Skeletal muscle tissue (tissue), 4 donors: ENCODE data around the gene HNF1B. TPM values are rescaled to one million over a fixed set of nuclear protein-coding genes. Genes with fewer than 3 reads are reported as not detected.
"Not testable (repeated sequence)": the region's sequence is repeated elsewhere in the genome, so short reads cannot be mapped to it uniquely, and the experiment has no call there.

Source experiments
- H3K27ac ChIP-seq: one replicate; pipeline ENCODE4 v1.7.0; 2013; ENCODE audit warnings: mild to moderate bottlenecking, low read depth, low read length, inconsistent platforms
- H3K27me3 ChIP-seq, 3 donors: one replicate each; pipeline ENCODE4 v1.7.0; 2013; ENCODE audit warnings: low read length in 3 of 3; ENCODE audit not compliant: control insufficient read depth in 3 of 3, insufficient read depth in 3 of 3
- H3K36me3 ChIP-seq, 3 donors: one replicate each; pipeline ENCODE4 v1.7.0; 2013; ENCODE audit warnings: low read length in 3 of 3; ENCODE audit not compliant: control insufficient read depth in 3 of 3, insufficient read depth in 3 of 3
- H3K4me1 ChIP-seq, 3 donors: one replicate each; pipeline ENCODE4 v1.7.0; 2013; ENCODE audit warnings: low read length in 3 of 3, mild to moderate bottlenecking in 3 of 3; ENCODE audit not compliant: control insufficient read depth in 3 of 3, insufficient read depth in 3 of 3
- H3K4me3 ChIP-seq, 3 donors: one replicate each; pipeline ENCODE4 v1.7.0; 2013; ENCODE audit warnings: low read length in 3 of 3
- H3K9ac ChIP-seq, 3 donors: one replicate each; pipeline ENCODE4 v1.7.0; 2013; ENCODE audit warnings: low read length in 3 of 3, mild to moderate bottlenecking in 3 of 3, moderate library complexity in 2 of 3, low read depth in 1 of 3
- H3K9me3 ChIP-seq, 3 donors: one replicate each; pipeline ENCODE4 v1.7.0; 2013; ENCODE audit warnings: low read length in 3 of 3; ENCODE audit not compliant: control insufficient read depth in 3 of 3
- total RNA-seq: library from RNA; depleted of rRNA; stranded (reverse); fragments of >200 nt; gene quantifications from one replicate; pipeline ENCODE4 v1.2.3, GENCODE V29; 2014
- donor health status: Osteomylitis.

Gene HNF1B
- total RNA-seq, 1 donor from 2014 or later: not detected

DNA sequence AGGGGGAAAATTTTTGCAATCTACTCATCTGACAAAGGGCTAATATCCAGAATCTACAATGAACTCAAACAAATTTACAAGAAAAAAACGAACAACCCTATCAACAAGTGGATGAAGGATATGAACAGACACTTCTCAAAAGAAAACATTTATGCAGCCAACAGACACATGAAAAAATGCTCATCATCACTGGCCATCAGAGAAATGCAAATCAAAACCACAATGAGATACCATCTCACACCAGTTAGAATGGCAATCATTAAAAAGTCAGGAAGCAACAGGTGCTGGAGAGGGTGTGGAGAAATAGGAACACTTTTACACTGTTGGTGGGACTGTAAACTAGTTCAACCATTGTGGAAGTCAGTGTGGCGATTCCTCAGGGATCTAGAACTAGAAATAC, 64.9 kb downstream of the HNF1B start:
- not testable (repeated sequence) for H3K4me3 ChIP-seq, H3K9ac ChIP-seq, H3K9me3 ChIP-seq, H3K4me1 ChIP-seq, H3K36me3 ChIP-seq, H3K27ac ChIP-seq
- peaks cover 11 to 12% (median 12%) of the 10 kb centered on the region in 3 donors for H3K27me3 ChIP-seq

DNA sequence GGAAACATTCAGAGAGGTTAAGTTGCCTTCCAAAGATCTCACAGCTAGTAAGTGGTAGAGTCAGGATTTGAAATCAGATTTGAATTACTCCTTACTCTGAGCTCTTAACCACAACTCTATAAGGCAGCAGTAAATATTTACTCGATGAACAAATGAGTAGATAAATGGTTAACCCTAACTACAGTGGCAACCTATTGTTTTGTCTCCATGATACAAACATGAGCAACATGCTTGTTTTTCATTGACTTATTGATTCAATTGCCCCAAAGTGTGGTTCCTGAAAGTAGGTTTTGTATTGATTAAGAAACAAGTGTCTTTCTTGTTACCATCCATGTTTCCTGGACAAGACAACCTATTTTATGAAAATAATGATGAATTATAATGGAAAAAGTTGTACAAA, 66.8 kb downstream of the HNF1B start:
- H3K36me3 ChIP-seq: no peaks in the 10 kb centered on the region
- H3K9me3 ChIP-seq: no peaks in the 10 kb centered on the region
- no peak overlapping the region for H3K27ac ChIP-seq
- no peaks in the 10 kb centered on the region for H3K4me1 ChIP-seq
- peaks cover 11 to 12% (median 12%) of the 10 kb centered on the region in 3 donors for H3K27me3 ChIP-seq
- no peak overlapping the region for H3K9ac ChIP-seq
- H3K4me3 ChIP-seq: no peak overlapping the region

DNA sequence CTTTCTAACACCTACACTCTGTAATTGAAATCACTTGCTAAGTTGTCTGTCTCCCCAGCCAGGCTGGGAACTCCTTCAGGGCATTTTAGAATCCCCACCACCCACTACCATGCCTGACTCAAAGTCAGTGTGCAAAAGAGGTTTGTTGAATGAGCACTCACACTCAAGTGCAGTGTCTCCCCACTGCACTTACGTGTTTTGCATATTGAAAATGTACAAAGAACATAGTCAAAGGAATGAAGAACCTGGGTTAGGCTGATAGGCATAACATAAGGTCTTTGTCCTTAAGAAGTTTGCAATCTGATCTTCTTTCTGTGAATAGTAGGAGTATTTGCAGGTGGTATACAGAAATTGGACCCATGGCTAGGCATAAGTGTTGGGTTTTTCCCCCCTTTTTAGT, 67.8 kb downstream of the HNF1B start:
- H3K36me3 ChIP-seq: no peaks in the 10 kb centered on the region
- H3K27me3 ChIP-seq: peaks cover 11 to 12% (median 12%) of the 10 kb centered on the region in 3 donors
- H3K27ac ChIP-seq: no peak overlapping the region
- no peak overlapping the region for H3K9ac ChIP-seq
- no peak overlapping the region for H3K4me3 ChIP-seq
- no peaks in the 10 kb centered on the region for H3K9me3 ChIP-seq
- H3K4me1 ChIP-seq: no peaks in the 10 kb centered on the region

- H3K27me3 ChIP-seq: peaks cover 11 to 12% (median 12%) of the 10 kb centered on the region in 3 donors
- H3K4me1 ChIP-seq: no peaks in the 10 kb centered on the region
- H3K4me3 ChIP-seq: no peak overlapping the region
- no peaks in the 10 kb centered on the region for H3K36me3 ChIP-seq
- no peak overlapping the region for H3K9ac ChIP-seq
- no peaks in the 10 kb centered on the region for H3K9me3 ChIP-seq
- H3K27ac ChIP-seq: no peak overlapping the region
Observed at GRCh38 chr17:37676115-37676925, 68.5 kb downstream of the HNF1B start.

DNA sequence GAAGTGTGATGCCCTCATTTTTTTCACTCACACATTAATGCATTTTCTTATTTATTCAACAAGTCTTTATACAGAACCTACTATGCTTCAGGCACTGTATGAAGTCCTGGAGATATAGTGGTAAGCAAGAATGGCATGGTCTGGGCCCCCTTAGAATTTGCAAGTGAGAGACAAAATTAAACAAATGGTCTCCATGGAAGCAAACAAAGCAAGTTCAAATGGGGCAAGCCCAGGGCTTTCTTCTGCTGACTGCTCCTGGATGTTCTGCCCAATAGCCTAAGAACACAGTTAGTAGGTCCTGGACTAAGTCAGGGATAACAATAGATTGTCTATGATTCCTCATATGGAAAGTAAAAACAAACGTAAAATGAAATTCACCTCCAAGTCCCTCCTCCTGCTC, 70.3 kb downstream of the HNF1B start:
- Histone ChIP-seq H3K4me3 (no peak overlapping the region), H3K9me3 (no peaks in the 10 kb centered on the region), H3K27ac (no peak overlapping the region), H3K27me3 (peaks cover 11 to 12% (median 12%) of the 10 kb centered on the region in 3 donors), H3K36me3 (no peaks in the 10 kb centered on the region), H3K4me1 (no peaks in the 10 kb centered on the region), H3K9ac (no peak overlapping the region)

DNA sequence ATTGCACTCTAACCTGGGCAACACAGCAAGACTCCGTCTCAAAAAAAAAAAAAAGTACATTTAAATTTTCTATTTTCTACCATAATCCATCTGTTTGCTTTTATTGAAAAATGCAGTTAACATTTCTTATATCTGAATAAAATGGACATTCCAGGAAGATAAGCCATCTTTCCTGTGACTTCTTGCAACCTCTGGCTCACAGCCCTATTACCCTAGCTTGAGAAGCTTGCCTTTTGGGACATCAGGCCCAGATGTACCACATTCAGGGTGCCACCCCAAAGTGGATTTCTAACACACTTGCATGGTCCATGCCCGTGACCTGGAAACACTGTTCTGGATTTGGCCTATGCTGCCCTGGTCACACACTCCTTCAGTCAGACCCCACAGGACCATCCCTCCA, 71.5 kb downstream of the HNF1B start:
- H3K9ac ChIP-seq: no peak overlapping the region
- peaks cover 11 to 12% (median 12%) of the 10 kb centered on the region in 3 donors for H3K27me3 ChIP-seq
- H3K36me3 ChIP-seq: no peaks in the 10 kb centered on the region
- no peak overlapping the region for H3K4me3 ChIP-seq
- H3K4me1 ChIP-seq: no peaks in the 10 kb centered on the region
- H3K9me3 ChIP-seq: no peaks in the 10 kb centered on the region
- no peak overlapping the region for H3K27ac ChIP-seq

DNA sequence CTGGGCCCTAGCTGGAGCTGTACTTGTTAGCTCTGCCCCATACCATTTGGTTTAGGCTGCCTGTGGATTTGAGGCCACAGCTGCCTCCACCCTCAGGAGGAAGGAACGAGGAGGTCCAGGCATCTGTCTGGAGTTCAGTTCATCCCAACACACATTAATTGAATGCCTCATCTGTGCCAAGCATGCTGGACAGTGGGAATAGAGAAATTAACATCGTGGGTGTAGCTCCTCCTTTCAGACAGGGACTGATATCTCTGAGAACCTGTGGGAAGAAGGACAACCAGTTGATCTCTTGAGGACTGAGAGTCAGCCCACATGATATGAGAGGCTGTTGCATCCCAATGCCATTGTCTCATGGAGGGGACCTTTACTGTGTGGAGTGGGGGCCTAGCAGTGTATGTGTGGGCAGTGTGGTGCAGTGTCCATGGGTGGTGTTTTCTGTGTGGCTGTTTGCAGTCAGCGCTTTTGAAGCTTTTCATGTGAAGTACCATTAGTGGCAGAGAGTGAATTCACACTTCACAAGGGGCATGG, 72.2 kb downstream of the HNF1B start:
- H3K27me3 ChIP-seq: peaks cover 8 to 12% (median 11%) of the 10 kb centered on the region in 3 donors
- H3K9me3 ChIP-seq: no peaks in the 10 kb centered on the region
- H3K4me1 ChIP-seq: no peaks in the 10 kb centered on the region
- H3K4me3 ChIP-seq: no peak overlapping the region
- no peak overlapping the region for H3K9ac ChIP-seq
- no peak overlapping the region for H3K27ac ChIP-seq
- H3K36me3 ChIP-seq: no peaks in the 10 kb centered on the region

GRCh38 chr17:37671824-37672547, 72.9 kb downstream of the HNF1B start:
- Histone ChIP-seq H3K27me3 (peaks cover 2 to 12% (median 10%) of the 10 kb centered on the region in 3 donors), H3K9me3 (no peaks in the 10 kb centered on the region), H3K4me3 (no peak overlapping the region), H3K36me3 (no peaks in the 10 kb centered on the region), H3K9ac (no peak overlapping the region), H3K4me1 (no peaks in the 10 kb centered on the region), H3K27ac (no peak overlapping the region)

- Histone ChIP-seq H3K27ac (no peak overlapping the region), H3K36me3 (no peaks in the 10 kb centered on the region), H3K9me3 (no peaks in the 10 kb centered on the region), H3K4me3 (no peak overlapping the region), H3K9ac (no peak overlapping the region), H3K27me3 (peaks cover 0 to 7% (median 4%) of the 10 kb centered on the region in 3 donors), H3K4me1 (no peaks in the 10 kb centered on the region)
Observed at GRCh38 chr17:37671028-37671823, 73.6 kb downstream of the HNF1B start.
